Endothelial cell of umbilical vein (primary cell): ENCODE results near the gene ITIH2. TPM values are rescaled to one million over a fixed set of nuclear protein-coding genes. Genes with fewer than 3 reads are reported as not detected.

ENCODE experiments used
- BruUV-seq: library from RNA; stranded (reverse); fragments of 400-500 nt; replicated peaks from 2 replicates; lab custom pipeline; 2021; lab: Mats Ljungman, UMichigan
- CTCF ChIA-PET: fragments of 300-600, 350-600 bp; sonication (Branson Sonifier 250); formaldehyde crosslinking; loops from one replicate; lab custom pipeline; 2021; ENCODE audit warnings: antibody characterized with exemption, inconsistent platforms; lab: Charles Lee
- POLR2A ChIA-PET: fragments of 300-600, 350-600 bp; sonication (Branson Sonifier 250); formaldehyde crosslinking; loops from one replicate; lab custom pipeline; 2021; ENCODE audit warnings: antibody characterized with exemption, inconsistent platforms; lab: Charles Lee
- DNase-seq: peaks from one replicate; pipeline ENCODE4 v3.0.0-alpha.2; 2011; ENCODE audit warnings: low read depth, low spot score
- FAIRE-seq: peaks from 2 replicates; lab custom pipeline; 2011; peaks lifted over from hg19 to GRCh38; lab: Jason Lieb, UNC
- H2AFZ ChIP-seq: 2 replicates; pipeline ENCODE4 v1.6.0; 2012; ENCODE audit warnings: low read depth, low read length, control low read depth, inconsistent platforms
- H3K27ac ChIP-seq: 2 replicates; pipeline ENCODE4 v1.5.1; 2011; ENCODE audit warnings: low read depth, mild to moderate bottlenecking, control low read depth, low read length, moderate library complexity; ENCODE audit not compliant: insufficient read depth
- H3K27me3 ChIP-seq, 2 experiments: 2 replicates each; pipeline versions ENCODE4 v1.6.0 to v1.6.1; 2011; ENCODE audit warnings: low read length in 2 of 2, mixed read lengths in 1 of 2; ENCODE audit not compliant: control insufficient read depth in 2 of 2, insufficient read depth in 2 of 2
- H3K36me3 ChIP-seq, 2 experiments: 2 replicates in 1 of 2; 3 replicates in 1 of 2; pipeline ENCODE4 v1.5.1; 2011; ENCODE audit warnings: low read length in 2 of 2, mild to moderate bottlenecking in 1 of 2, moderate library complexity in 1 of 2; ENCODE audit not compliant: control insufficient read depth in 2 of 2, insufficient read depth in 2 of 2; ENCODE audit errors: extremely low read depth in 1 of 2
- H3K4me1 ChIP-seq: 3 replicates; pipeline ENCODE4 v1.5.1; 2011; ENCODE audit warnings: mild to moderate bottlenecking, low read length; ENCODE audit not compliant: control insufficient read depth, insufficient read depth; ENCODE audit errors: extremely low read depth
- H3K4me2 ChIP-seq: 2 replicates; pipeline ENCODE4 v1.6.1; 2011; ENCODE audit warnings: low read length, control low read depth, mixed read lengths; ENCODE audit not compliant: insufficient read depth
- H3K4me3 ChIP-seq, 3 experiments: fragments of 200-600 bp in 1 of 3; sonication (generic), shearing (Covaris generic) in 1 of 3; replicated peaks in 1 of 3; 2 replicates each; pipeline ENCODE4 v1.5.1; 2011 to 2016; ENCODE audit warnings: control low read depth in 3 of 3, low read length in 3 of 3, mild to moderate bottlenecking in 2 of 3, inconsistent platforms in 1 of 3, low read depth in 1 of 3, moderate library complexity in 1 of 3; ENCODE audit not compliant: insufficient read depth in 1 of 3
- H3K79me2 ChIP-seq: 2 replicates; pipeline ENCODE4 v1.6.0; 2012; ENCODE audit warnings: low read length, inconsistent platforms; ENCODE audit not compliant: control insufficient read depth, insufficient read depth
- H3K9ac ChIP-seq: replicated peaks from 2 replicates; pipeline ENCODE3; 2011; ENCODE audit warnings: low read length, control low read depth; ENCODE audit not compliant: insufficient read depth; ENCODE audit errors: extremely low read depth
- H3K9me1 ChIP-seq: replicated peaks from 3 replicates; pipeline ENCODE4 v1.6.0; 2011; ENCODE audit warnings: mild to moderate bottlenecking, low read length; ENCODE audit not compliant: control insufficient read depth, insufficient read depth; ENCODE audit errors: extremely low read depth
- H3K9me3 ChIP-seq: replicated peaks from 2 replicates; pipeline ENCODE4 v1.5.1; 2012; ENCODE audit warnings: low read length, inconsistent platforms; ENCODE audit not compliant: control insufficient read depth, insufficient read depth
- H4K20me1 ChIP-seq: replicated peaks from 2 replicates; pipeline ENCODE3; 2011; ENCODE audit warnings: mild to moderate bottlenecking, low read length; ENCODE audit not compliant: control insufficient read depth, insufficient read depth; ENCODE audit errors: extremely low read depth
- EZH2 ChIP-seq: IDR thresholded peaks from 2 replicates; pipeline ENCODE4 v1.6.1; 2012; ENCODE audit warnings: borderline replicate concordance, low read depth, mild to moderate bottlenecking, moderate library complexity, low read length, inconsistent platforms; ENCODE audit not compliant: severe bottlenecking
- JUN ChIP-seq: IDR thresholded peaks from 2 replicates; pipeline ENCODE4 v1.6.1; 2011; ENCODE audit warnings: borderline replicate concordance, low read depth; ENCODE audit not compliant: insufficient read length, insufficient read depth
- MAX ChIP-seq: IDR thresholded peaks from 2 replicates; pipeline ENCODE4 v1.6.1; 2011; ENCODE audit not compliant: insufficient read depth, insufficient read length
- POLR2A ChIP-seq: IDR thresholded peaks from 2 replicates; pipeline ENCODE4 v1.6.1; 2012; ENCODE audit warnings: low read depth, mild to moderate bottlenecking, control low read depth, low read length
- dilution Hi-C: fragments of 300-500 bp; cut with MboI; formaldehyde crosslinking; loops from one replicate; pipeline ENCODE4 v1.15.0; 2019; ENCODE audit warnings: low sequenced_read_pairs; ENCODE audit not compliant: extremely low pct_ligation_motif_present
- intact Hi-C: fragments of 100-400 bp; cut with micrococcal nuclease; formaldehyde crosslinking; loops from one replicate; pipeline ENCODE4 v1.10.0; 2022
- polyA plus RNA-seq, 4 experiments: library from polyadenylated mRNA; depleted of rRNA in 3 of 4; stranded (reverse) in 3 of 4; unstranded in 1 of 4; fragments of >200 nt; gene quantifications; 2 replicates each; pipeline versions ENCODE4 v1.2.1 to v1.2.3, GENCODE V29; 2011 to 2012; ENCODE audit warnings: missing spikeins in 1 of 4
- total RNA-seq: library from RNA; stranded (reverse); gene quantifications from 2 replicates; pipeline ENCODE4 v1.2.3, GENCODE V29; 2021

Gene ITIH2
- total and polyA plus RNA-seq, 2 donors (not counting 3 experiments of a cell fraction or from before 2014, with no cell fraction given) = not detected

DNA sequence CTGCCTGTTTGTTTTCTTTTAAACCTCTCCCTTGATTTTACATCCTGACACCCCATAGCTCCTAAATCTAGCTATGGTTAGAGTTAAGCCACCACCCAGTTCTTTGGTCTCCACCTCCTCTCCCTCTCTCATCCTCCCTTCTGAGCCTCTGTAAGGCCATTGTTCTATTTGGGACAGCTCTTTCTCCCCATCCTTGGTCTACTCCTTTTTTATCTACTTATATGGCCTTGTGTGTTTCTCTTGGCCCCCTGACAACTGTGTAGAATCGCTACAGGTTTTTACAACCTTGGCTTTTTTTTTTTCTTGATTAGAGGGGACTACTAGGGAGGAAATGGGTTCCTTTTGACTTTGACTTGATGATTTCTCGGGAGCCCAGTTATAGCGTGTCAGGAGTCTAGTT lies 33.0 kb upstream of the ITIH2 start:
- Histone ChIP-seq H3K4me3 (no peak overlapping the region), H3K36me3 (no peaks in the 10 kb centered on the region), H3K79me2 (no peaks in the 10 kb centered on the region), H3K27me3 (peaks cover 19 to 20% of the 10 kb centered on the region in 2 experiments), H3K4me2 (no peak overlapping the region), H3K9me1 (no peaks in the 10 kb centered on the region), H3K9me3 (no peaks in the 10 kb centered on the region), H3K27ac (no peak overlapping the region), H3K4me1 (no peaks in the 10 kb centered on the region), H2AFZ (no peak overlapping the region), H3K9ac (no peak overlapping the region), H4K20me1 (no peaks in the 10 kb centered on the region)
- POLR2A ChIA-PET = no interaction called here
- no TSS peak for BruUV-seq
- dilution Hi-C loops (no loop called here), intact Hi-C loops (no loop called here)
- no peak for FAIRE-seq
- CTCF ChIA-PET = interaction anchor here (0.5 to 1.4 kb wide), 3 partner anchors 17 to 144 kb away, joined by 3 to 8 read pairs (median 3); no protein-coding TSS in a partner anchor
- no peak for DNase-seq
- TF ChIP-seq EZH2 = no peak
- no peak for TF ChIP-seq POLR2A

DNA sequence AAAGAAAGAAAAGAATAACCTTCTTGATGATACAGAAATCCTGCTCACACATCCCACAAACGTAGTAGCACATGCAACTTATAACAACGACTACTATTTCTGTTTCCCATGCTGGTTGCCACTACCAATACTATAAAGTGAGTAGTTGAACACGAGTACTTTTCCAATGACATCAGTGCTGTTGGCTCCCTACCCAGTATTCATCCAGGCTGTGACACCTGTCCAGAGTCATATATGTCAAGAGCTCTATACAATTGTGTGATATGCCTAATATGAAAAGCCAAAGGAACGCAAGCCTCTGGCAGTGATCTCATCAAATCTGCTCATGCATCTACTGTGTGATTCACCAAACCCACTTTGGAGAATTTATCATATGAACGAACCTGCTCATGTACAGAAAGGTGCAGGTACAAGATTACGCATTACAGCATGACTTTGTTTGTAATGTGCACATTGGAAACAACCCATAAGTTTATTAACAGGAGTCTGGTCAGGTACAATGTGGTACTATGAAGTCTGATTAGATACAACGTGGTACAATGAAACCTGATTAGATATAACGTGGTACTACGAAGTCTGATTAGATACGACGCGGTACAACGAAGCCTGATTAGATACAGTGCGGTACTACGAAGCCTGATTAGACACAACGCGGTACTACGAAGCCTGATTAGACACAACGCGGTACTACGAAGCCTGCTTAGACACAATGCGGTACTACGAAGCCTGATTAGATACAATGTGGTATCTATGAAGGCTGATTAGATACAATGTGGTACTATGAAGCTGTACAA lies 30.6 kb upstream of the ITIH2 start:
- POLR2A ChIA-PET = no interaction called here
- CTCF ChIA-PET = interaction anchor here (1.9 kb wide), 1 partner anchor 15 kb away, joined by 4 read pairs; no protein-coding TSS in a partner anchor
- intact Hi-C loops = no loop called here
- no peaks in the 10 kb centered on the region for H4K20me1 ChIP-seq
- TF ChIP-seq JUN (peak; percentile 2), MAX (no peak)
- no peak overlapping the region for H2AFZ ChIP-seq
- dilution Hi-C loops = no loop called here
- DNase-seq = no peak
- no peaks in the 10 kb centered on the region for H3K4me1 ChIP-seq
- H3K9me3 ChIP-seq = no peaks in the 10 kb centered on the region
- no TSS peak for BruUV-seq
- no peaks in the 10 kb centered on the region for H3K79me2 ChIP-seq
- H3K4me3 ChIP-seq = no peak overlapping the region
- no peak for FAIRE-seq
- H3K4me2 ChIP-seq = no peak overlapping the region
- H3K9me1 ChIP-seq = no peaks in the 10 kb centered on the region
- no peak overlapping the region for H3K27ac ChIP-seq
- no peak overlapping the region for H3K9ac ChIP-seq
- peaks cover 3 to 7% of the 10 kb centered on the region in 2 experiments for H3K27me3 ChIP-seq
- no peaks in the 10 kb centered on the region for H3K36me3 ChIP-seq
